AG04449 (cell line): Measurements from ENCODE around the gene RFX7.

ENCODE experiments used
- CTCF ChIA-PET: fragments of 350-600 bp; formaldehyde crosslinking; extraction: SDS; loops from one replicate; lab custom pipeline; 2021; ENCODE audit warnings: antibody characterized with exemption; lab: Yijun Ruan, JAX
- POLR2A ChIA-PET: fragments of 400-600, 350-600 bp; formaldehyde crosslinking; extraction: SDS; loops from one replicate; lab custom pipeline; 2020; ENCODE audit warnings: antibody characterized with exemption, inconsistent platforms; lab: Yijun Ruan, JAX
- DNase-seq: peaks from one replicate; pipeline ENCODE4 v3.0.0-alpha.2; 2010; ENCODE audit warnings: low read depth, low spot score
- H3K4me3 ChIP-seq: 2 replicates; pipeline ENCODE4 v1.5.1; 2011; ENCODE audit warnings: low read depth, mild to moderate bottlenecking, control low read depth, low read length
- TF ChIP-seq, protein P1 (sequence below): IDR thresholded peaks from one replicate; pipeline ENCODE4 v1.5.1; 2011; ENCODE audit warnings: mild to moderate bottlenecking, moderate library complexity, low read length, control low read depth, inconsistent platforms; ENCODE audit not compliant: insufficient read depth; ENCODE audit errors: missing control alignments

The RFX7 gene

DNA sequence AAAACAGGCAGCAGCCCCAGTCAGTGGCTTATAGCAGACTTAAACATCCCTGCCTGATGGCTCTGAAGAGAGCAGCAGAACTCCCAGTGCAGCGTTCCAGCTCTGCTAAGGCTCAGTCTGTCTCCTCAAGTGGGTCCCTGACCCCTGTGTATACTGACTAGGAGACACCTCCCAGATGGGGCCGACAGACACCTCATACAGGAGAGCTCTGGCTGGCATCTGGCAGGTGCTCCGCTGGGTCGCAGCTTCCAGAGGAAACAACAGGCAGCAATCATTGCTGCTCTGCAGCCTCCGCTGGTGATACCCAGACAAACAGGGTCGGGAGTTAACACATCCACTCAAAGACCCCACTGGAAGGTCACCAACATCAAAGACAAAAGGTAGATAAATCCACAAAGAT lies 93.5 kb downstream of the RFX7 start:
- TF ChIP-seq, protein P1, sequence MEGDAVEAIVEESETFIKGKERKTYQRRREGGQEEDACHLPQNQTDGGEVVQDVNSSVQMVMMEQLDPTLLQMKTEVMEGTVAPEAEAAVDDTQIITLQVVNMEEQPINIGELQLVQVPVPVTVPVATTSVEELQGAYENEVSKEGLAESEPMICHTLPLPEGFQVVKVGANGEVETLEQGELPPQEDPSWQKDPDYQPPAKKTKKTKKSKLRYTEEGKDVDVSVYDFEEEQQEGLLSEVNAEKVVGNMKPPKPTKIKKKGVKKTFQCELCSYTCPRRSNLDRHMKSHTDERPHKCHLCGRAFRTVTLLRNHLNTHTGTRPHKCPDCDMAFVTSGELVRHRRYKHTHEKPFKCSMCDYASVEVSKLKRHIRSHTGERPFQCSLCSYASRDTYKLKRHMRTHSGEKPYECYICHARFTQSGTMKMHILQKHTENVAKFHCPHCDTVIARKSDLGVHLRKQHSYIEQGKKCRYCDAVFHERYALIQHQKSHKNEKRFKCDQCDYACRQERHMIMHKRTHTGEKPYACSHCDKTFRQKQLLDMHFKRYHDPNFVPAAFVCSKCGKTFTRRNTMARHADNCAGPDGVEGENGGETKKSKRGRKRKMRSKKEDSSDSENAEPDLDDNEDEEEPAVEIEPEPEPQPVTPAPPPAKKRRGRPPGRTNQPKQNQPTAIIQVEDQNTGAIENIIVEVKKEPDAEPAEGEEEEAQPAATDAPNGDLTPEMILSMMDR = no peak
- ChIA-PET POLR2A (interaction anchor here (1.0 kb wide), 1 partner anchor 47 kb away, joined by 3 read pairs; no protein-coding TSS in a partner anchor), CTCF (interaction anchor here (1.3 kb wide), 1 partner anchor 55 kb away, joined by 3 read pairs; no protein-coding TSS in a partner anchor)
- H3K4me3 ChIP-seq = no peak overlapping the region
- no peak for DNase-seq

DNA sequence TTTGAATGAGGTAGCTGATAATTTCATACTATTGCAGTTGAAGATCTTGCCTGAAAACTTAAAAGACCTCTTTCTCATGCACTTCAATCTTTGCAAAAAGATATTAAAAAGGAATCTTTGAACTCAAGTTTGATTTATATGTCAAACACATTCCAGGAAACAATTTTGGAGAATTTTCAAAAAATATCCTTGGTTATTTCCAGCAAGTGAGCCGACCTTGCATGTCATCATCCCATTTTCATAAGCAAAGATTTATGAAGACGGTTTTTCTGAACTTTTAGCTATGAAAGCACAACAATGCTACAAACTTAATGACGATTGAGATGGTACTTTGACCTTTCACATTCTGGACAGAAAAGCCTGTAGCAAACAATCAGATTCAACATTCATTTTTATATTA lies 95.6 kb downstream of the RFX7 start:
- POLR2A ChIA-PET = no interaction called here
- CTCF ChIA-PET = interaction anchor here (0.9 kb wide), 1 partner anchor 12 kb away, joined by 3 read pairs; no protein-coding TSS in a partner anchor

DNA sequence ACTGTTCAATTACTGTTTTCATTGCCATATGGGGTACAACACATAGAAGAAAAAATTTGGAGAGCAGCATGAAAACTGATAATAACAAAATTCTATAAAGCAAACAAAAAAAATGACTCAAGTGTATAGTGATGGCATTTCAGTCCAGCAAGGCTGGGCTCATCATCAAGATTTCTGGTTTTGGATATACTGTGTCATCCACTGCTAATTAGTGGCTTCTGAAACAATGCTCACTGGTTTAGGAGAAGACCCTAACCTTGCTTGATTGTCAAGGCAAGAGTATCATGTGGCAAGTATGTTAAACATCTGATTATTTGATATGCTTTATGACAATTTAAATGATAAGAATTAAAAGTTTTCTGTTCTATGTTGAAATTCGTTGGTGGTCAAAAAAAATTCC lies 96.9 kb downstream of the RFX7 start:
- CTCF ChIA-PET = no interaction called here
- TF ChIP-seq, protein P1 = no peak
- POLR2A ChIA-PET = interaction anchor here (0.5 kb wide), 1 partner anchor 1405 kb away, joined by 3 read pairs; no protein-coding TSS in a partner anchor
- H3K4me3 ChIP-seq = no peak overlapping the region
- DNase-seq = no peak

More for the DNA sequence above, 95.6 kb downstream of the RFX7 start:
- TF ChIP-seq, protein P1 = no peak
- no peak overlapping the region for H3K4me3 ChIP-seq
- DNase-seq = no peak

DNA sequence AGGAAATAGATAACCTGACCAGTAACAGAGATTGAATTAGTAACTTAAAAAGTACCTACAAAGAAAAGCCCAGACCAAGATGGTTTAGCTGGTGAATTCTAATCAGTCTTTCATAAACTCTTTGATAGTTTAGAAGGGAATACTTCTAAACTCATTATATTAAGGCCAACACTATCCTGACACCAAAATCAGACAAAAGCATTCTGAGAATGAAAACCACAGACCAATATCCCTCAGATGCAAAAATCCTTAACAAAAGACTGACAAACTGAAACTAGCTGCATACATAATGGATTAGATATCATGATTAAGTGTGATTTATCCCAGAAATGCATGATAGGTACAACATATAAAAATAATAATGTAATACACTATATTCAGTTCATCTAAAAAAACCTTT lies 115.6 kb downstream of the RFX7 start:
- no peak for DNase-seq
- H3K4me3 ChIP-seq = no peak overlapping the region
- CTCF ChIA-PET = interaction anchor here (1.1 kb wide), 1 partner anchor 117 kb away, joined by 4 read pairs; no protein-coding TSS in a partner anchor
- TF ChIP-seq, protein P1 = no peak
- POLR2A ChIA-PET = no interaction called here

DNA sequence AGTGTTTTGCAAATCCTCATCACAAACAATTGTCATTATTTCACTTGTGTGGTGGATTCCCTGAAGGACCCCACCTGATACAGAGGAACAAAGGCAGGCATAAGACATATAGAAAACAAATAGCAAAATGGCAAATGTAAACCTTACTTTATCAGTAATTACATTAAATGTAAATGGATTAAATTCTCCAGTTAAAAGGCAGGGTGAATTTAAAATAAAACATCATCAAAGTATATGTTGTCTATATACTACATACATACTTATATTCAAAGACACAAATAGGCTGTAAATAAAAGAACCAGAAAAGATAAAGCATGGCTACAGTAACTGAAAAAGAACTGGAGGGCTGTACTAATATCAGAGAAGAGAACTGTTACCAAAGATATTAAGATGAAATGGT lies 117.3 kb downstream of the RFX7 start:
- ChIA-PET POLR2A (no interaction called here), CTCF (no interaction called here)
- DNase-seq = no peak
- no peak overlapping the region for H3K4me3 ChIP-seq
- TF ChIP-seq, protein P1 = no peak

DNA sequence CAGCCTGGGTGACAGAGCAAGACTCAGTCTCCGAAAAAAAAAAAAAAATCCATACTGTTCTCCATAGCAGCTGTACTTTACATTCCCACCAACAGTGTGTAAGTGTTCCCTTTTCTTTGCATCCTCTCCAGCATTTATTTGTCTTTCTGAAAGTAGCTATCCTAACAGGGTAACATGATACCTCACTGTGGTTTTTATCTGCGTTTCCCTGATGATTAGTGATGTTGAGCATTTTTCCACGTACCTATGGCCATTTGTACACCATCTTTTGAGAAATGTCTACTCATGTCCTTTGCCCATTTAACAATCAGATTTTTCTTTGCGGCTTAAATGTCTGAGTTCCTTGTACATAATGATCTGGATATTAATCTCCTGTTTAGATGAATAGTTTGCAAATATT lies 119.3 kb downstream of the RFX7 start:
- H3K4me3 ChIP-seq = no peak overlapping the region
- ChIA-PET CTCF (no interaction called here), POLR2A (no interaction called here)
- no peak for DNase-seq
- TF ChIP-seq, protein P1 = no peak
